Transverse colon (tissue), 4 donors: ENCODE measurements around the gene LYPD4. TPM values are rescaled to one million over a fixed set of nuclear protein-coding genes. Genes with fewer than 3 reads are reported as not detected.

Experiments used
- DNase-seq: peaks from one replicate; pipeline ENCODE4 v3.0.0-alpha.2; 2019
- H3K27ac ChIP-seq, 4 donors: fragments of 200-600 bp; sonication (generic); 2 replicates each; pipeline ENCODE4 v1.5.1; 2016 to 2018; ENCODE audit warnings: inconsistent platforms in 4 of 4
- H3K27me3 ChIP-seq: fragments of 200-600 bp; sonication (generic); 2 replicates; pipeline ENCODE4 v1.5.1; 2017; ENCODE audit warnings: inconsistent platforms
- H3K36me3 ChIP-seq, 4 donors: fragments of 200-600 bp; sonication (generic); 2 replicates each; pipeline ENCODE4 v1.5.1; 2017 to 2019; ENCODE audit warnings: inconsistent platforms in 4 of 4
- H3K4me1 ChIP-seq, 4 donors: fragments of 200-600 bp; sonication (generic); 2 replicates each; pipeline ENCODE4 v1.5.1; 2017 to 2020; ENCODE audit warnings: inconsistent platforms in 4 of 4
- H3K4me3 ChIP-seq, 4 donors: fragments of 200-600 bp; sonication (generic); 1 replicate in 1 of 4; 2 replicates in 3 of 4; pipeline versions ENCODE4 v1.5.1 to v1.6.1; 2017 to 2019; ENCODE audit warnings: inconsistent platforms in 4 of 4
- H3K9me3 ChIP-seq, 2 donors: fragments of 200-600 bp; sonication (generic); 2 replicates each; pipeline ENCODE4 v1.5.1; 2017 to 2019; ENCODE audit warnings: inconsistent platforms in 2 of 2
- CTCF ChIP-seq, 5 experiments: fragments of 200-600 bp in 3 of 5; fragments of 450-650 bp in 2 of 5; sonication (generic) in 3 of 5; IDR thresholded peaks; 1 replicate in 2 of 5; 2 replicates in 3 of 5; pipeline ENCODE4 v1.5.1; 2016 to 2017; ENCODE audit warnings: antibody characterized with exemption in 5 of 5, inconsistent platforms in 3 of 5, mild to moderate bottlenecking in 2 of 5, moderate library complexity in 1 of 5
- EP300 ChIP-seq: sonication (generic); formaldehyde crosslinking; IDR thresholded peaks from one replicate; pipeline ENCODE4 v1.6.1; 2017; ENCODE audit warnings: antibody characterized with exemption, low read depth
- POLR2A ChIP-seq: fragments of 450-650 bp; IDR thresholded peaks from one replicate; pipeline ENCODE4 v1.6.1; 2016; ENCODE audit warnings: antibody characterized with exemption, mild to moderate bottlenecking, moderate library complexity
- POLR2AphosphoS5 ChIP-seq, 3 donors: sonication (generic); formaldehyde crosslinking; IDR thresholded peaks; one replicate each; pipeline ENCODE4 v1.6.1; 2016; ENCODE audit warnings: antibody characterized with exemption in 3 of 3
- WGBS, 2 donors: methylation state at CpG; one replicate each; pipeline ENCODE4 v1.1.5; 2018; ENCODE audit warnings: low coverage in 1 of 2; 5-methylcytosine and 5-hydroxymethylcytosine counted together
- in situ Hi-C, 4 donors: fragments of 200-750 bp; cut with MboI; loops; one replicate each; pipeline versions ENCODE4 v1.15.0 to v1.15.1; 2017; ENCODE audit warnings: low sequenced_read_pairs in 3 of 4, low pct_ligation_motif_present in 1 of 4, low pct_unique_long_range_greater_than_20kb in 1 of 4
- intact Hi-C: fragments of 100-400 bp; cut with DNase I; formaldehyde crosslinking; loops from one replicate; pipeline ENCODE4 v1.15.1; 2023; ENCODE audit warnings: low total_unique reads
- total RNA-seq, 4 donors: library from RNA; depleted of rRNA; stranded (reverse); fragments of >200 nt; gene quantifications; one replicate each; pipeline ENCODE4 v1.1.0, GENCODE V29; 2016

The LYPD4 gene
- total RNA-seq, 4 donors from 2014 or later, result not detected

DNA sequence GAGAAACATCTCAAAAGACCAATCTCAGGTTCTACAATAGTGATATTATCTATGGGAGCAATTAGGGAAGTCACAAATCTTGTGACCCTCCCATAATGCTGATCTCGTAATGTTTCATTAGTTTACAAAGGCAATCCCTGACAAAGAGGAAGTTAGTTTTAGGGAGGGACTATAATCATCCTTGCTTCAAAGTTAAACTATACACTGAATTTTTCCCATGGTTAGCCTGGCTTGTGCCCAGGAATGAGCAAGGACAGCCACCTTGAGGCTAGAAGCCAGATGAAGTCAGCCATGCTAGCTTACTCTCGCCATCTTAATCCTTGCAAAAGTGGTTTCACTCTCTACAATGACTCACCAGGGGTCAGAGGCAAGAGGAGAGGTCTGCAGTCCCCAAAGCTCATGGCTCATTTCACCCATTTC lies 42.7 kb downstream of the LYPD4 start:
- no peaks in the 10 kb centered on the region for H3K27me3 ChIP-seq
- H3K9me3 ChIP-seq, result no peaks in the 10 kb centered on the region
- no peaks in the 10 kb centered on the region for H3K36me3 ChIP-seq
- H3K4me3 ChIP-seq, result no peak overlapping the region
- peaks cover 0 to 6% (median 0%) of the 10 kb centered on the region in 4 donors for H3K4me1 ChIP-seq
- 26 to 38% methylated on average over 1 to 2 of the region's 2 CpGs for WGBS, 2 donors
- intact Hi-C loops, result no loop called here
- DNase-seq, result no peak
- in situ Hi-C loops, result no loop called here
- TF ChIP-seq CTCF (IDR thresholded peaks at IDR 0.05) (no peak), POLR2A (no peak), EP300 (no peak), POLR2AphosphoS5 (IDR thresholded peaks at IDR 0.05) (no peak)
- H3K27ac ChIP-seq, result peak overlapping the region in 1 of 4 donors; percentile 9

GRCh38 chr19:41801031-41801430 lies 43.5 kb downstream of the LYPD4 start:
- in situ Hi-C loops, result no loop called here
- intact Hi-C loops, result no loop called here
- no peaks in the 10 kb centered on the region for H3K9me3 ChIP-seq
- H3K27me3 ChIP-seq, result peaks cover 5% of the 10 kb centered on the region
- H3K4me3 ChIP-seq, result no peak overlapping the region
- no peak for DNase-seq
- WGBS, 2 donors, result 69 to 100% methylated on average over 1 to 4 of the region's 4 CpGs
- H3K27ac ChIP-seq, result no peak overlapping the region
- peaks cover 0 to 6% (median 0%) of the 10 kb centered on the region in 4 donors for H3K4me1 ChIP-seq
- H3K36me3 ChIP-seq, result no peaks in the 10 kb centered on the region
- TF ChIP-seq CTCF (IDR thresholded peaks at IDR 0.05) (no peak), POLR2AphosphoS5 (IDR thresholded peaks at IDR 0.05) (no peak), POLR2A (no peak), EP300 (no peak)

DNA sequence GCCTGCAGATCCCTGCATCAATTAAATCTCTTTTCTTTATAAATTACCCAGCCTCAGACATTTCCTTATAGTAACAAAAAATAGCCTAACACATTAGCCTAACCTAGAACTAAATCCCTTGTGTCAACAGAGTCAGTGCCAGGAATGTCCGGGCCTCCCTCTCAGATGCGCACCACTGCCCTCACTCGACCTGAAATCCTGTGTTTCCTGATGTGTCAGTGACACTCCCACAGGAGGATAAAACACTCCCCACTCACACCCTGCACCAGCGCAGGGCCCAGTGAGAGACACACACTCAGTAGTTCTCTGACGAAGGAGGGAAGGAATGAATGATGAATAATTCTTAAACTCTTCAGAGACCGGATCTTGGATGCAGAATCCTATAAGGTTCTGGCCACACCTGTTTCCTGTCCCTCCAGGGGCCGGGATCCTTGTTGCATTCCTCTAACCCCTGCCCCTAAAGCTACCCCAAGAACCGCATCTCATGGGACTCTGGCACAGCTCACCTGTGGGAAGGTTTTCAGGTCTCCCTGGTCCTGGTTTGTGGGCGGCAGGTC lies 45.0 kb downstream of the LYPD4 start:
- H3K27me3 ChIP-seq, result peaks cover 14% of the 10 kb centered on the region
- no peak for TF ChIP-seq EP300
- TF ChIP-seq CTCF (IDR thresholded peaks at IDR 0.05), result no peak
- TF ChIP-seq POLR2A, result no peak
- no peak for TF ChIP-seq POLR2AphosphoS5 (IDR thresholded peaks at IDR 0.05)
- H3K4me3 ChIP-seq, result no peak overlapping the region
- H3K9me3 ChIP-seq, result no peaks in the 10 kb centered on the region
- DNase-seq, result peak; percentile 38
- H3K4me1 ChIP-seq, result peaks cover 0 to 6% (median 0%) of the 10 kb centered on the region in 4 donors
- 61 to 100% methylated on average over 1 to 9 of the region's 9 CpGs for WGBS, 2 donors
- no peaks in the 10 kb centered on the region for H3K36me3 ChIP-seq
- intact Hi-C loops (no loop called here), in situ Hi-C loops (no loop called here)
- no peak overlapping the region for H3K27ac ChIP-seq

DNA sequence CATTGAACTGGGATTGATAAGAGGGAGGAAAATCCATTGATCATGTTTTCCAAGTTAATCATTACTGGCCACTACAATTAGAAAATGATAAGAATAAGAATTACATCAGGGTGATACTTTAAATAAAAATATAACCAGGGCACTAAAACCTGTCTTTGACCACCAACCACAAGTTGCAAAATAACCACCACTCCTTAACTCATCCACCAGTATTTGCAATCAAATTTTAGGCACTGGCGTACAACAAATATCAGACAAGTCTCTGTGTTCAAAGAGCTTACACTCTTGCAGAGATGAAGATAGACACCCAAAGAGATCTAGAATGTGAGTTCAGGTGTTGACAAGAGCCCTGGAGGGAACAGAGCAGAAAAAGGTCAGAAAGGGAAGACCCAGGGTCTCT lies 47.6 kb downstream of the LYPD4 start:
- peaks cover 0 to under 1% (median 0%) of the 10 kb centered on the region in 4 donors for H3K4me1 ChIP-seq
- peaks cover 22% of the 10 kb centered on the region for H3K27me3 ChIP-seq
- H3K27ac ChIP-seq, result no peak overlapping the region
- no peaks in the 10 kb centered on the region for H3K9me3 ChIP-seq
- no peaks in the 10 kb centered on the region for H3K36me3 ChIP-seq
- no peak for DNase-seq
- in situ Hi-C loops (no loop called here), intact Hi-C loops (no loop called here)
- WGBS, 2 donors, result 86 to 87% methylated on average over 1 of the region's 1 CpG
- no peak for TF ChIP-seq EP300
- TF ChIP-seq CTCF (IDR thresholded peaks at IDR 0.05), result no peak
- TF ChIP-seq POLR2AphosphoS5 (IDR thresholded peaks at IDR 0.05), result no peak
- H3K4me3 ChIP-seq, result no peak overlapping the region
